DLD1 (cell line): ENCODE measurements around the gene MUC13.

Experiments used
- in situ Hi-C: cut with HindIII; loops from 2 replicates; pipeline ENCODE4 v1.10.0; 2017; ENCODE audit warnings: low sequenced_read_pairs

Gene MUC13

DNA sequence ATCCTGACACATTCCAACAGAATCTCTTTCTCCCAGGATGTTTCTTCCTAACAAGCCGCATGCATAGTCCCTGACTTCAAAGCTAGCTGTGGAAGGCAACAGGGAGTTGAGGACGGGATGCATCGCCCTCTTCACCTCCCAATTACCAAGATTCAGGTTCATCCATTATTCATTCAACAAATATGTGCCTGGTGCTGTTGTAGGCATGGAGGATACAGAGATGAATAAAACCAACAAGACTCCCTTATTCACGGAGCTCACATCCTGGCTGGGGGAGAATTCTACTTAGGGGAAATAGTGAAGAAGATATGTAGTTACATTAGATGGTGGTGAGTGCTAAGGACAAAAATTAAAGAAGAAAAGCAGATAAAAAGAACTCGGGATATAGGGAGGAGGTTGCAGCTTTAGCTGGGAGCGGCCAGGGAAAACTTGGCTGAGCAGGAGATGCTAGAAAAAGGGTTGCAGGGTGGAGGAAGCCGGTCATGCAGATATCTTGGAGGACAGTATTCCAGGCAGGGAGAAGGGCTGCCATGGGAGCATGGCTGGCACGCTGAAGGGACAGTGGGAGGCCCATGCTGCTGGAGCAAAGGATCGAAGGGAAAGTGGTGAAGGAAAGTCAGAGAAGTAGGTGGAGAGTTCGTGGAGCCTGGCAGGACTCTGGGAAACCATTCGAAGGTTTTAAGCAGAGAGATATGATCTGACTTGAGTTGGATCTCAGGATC, 52.4 kb downstream of the MUC13 start:
- in situ Hi-C loops, result loop anchor here (25.0 kb wide), 1 partner anchor 120 kb away; no protein-coding TSS in a partner anchor

DNA sequence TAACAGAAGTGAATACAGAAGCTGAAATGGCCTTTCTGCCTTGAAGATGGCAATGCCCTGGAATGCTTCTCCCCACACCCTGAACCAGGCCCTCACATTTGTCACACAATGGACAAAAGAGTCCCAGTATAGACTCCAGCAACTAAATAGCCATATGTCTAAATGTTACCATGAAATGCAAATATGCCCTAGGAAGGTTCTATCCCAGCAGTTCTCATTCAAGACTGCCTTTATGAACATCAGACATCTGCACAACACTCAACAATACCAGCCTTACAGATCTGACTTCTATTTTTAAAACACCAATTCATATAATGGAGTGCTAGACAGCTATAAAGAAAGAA, 55.2 kb downstream of the MUC13 start:
- in situ Hi-C loops, result loop anchor here (25.0 kb wide), 1 partner anchor 117 kb away; no protein-coding TSS in a partner anchor

DNA sequence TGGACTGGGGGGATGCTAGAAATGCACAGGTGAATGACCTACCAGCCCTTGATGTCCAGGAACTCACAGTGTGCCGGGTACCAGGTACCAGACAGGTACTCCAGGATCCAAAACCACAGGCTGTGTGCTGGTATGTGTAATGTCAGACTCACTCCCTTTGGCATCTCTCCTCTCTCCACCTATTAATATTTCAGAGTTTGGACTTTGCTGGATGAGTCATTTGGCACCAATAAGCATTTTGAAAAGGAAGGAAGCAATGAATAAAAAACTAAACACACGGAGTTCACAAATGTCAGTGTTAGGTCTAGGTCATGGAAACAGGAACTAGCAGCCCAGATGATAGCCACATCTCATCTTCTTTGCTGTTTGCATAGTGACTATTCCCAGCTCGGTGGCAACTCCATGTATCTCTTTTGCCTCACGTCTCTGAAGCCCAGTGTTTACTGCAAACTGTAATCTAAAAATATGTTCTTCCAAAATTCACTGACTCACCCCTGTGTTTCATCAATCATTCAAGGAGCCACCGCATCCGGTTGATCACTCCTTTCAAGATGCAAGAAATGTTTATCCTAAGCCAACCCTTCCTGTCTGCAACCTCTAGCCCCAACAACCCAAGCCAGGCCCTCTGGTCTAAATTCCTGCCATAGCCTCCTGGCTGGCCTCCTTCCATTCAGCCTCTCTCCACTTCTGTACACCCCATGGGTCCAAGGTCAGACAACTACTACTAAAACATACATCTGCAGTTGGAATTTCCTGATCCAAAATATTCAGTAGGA, 55.8 kb downstream of the MUC13 start:
- in situ Hi-C loops, result loop anchor here (25.0 kb wide), 1 partner anchor 116 kb away; no protein-coding TSS in a partner anchor

DNA sequence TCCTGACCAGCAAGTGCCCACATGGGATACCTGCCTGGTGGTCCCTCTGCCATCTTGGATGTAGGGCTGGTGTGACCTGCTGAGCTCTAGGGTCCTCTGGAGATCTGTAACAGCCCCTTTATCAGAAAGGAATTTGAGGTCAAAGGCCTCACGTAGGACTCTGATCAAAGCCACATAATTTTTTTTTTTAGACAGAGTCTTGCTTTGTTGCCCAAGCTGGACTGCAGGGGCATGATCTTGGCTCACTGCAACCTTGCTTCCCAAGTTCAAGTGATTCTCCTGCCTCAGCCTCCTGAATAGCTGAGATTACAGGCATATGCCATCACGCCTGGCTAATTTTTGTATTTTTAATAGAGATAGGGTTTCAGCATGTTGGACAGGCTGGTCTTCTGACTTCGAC, 56.9 kb downstream of the MUC13 start:
- in situ Hi-C loops, result loop anchor here (25.0 kb wide), 1 partner anchor 115 kb away; no protein-coding TSS in a partner anchor

DNA sequence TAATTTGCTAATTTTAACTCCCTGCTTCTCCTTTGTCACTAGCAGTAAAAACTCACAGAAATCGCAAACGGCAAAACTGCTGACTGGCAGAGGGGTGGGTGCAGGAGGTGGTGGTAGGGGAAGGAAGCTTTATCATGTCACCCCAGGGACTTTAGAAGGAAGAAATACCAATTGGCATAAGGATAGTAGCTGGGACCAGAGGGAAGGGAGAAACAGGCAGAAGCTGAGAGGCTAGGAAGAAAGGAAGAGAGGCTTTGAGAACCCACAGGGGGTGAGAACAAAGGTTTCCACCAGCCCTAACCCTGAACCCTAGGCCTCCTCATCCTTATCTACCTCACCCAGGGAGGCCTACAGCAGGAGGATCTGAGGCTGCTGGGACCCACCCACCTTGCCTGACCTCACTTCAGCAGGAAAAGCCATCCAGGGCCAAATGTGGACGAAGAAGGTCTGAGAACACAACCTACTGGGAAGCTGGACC, 58.1 kb downstream of the MUC13 start:
- in situ Hi-C loops, result loop anchor here (25.0 kb wide), 1 partner anchor 114 kb away; no protein-coding TSS in a partner anchor

DNA sequence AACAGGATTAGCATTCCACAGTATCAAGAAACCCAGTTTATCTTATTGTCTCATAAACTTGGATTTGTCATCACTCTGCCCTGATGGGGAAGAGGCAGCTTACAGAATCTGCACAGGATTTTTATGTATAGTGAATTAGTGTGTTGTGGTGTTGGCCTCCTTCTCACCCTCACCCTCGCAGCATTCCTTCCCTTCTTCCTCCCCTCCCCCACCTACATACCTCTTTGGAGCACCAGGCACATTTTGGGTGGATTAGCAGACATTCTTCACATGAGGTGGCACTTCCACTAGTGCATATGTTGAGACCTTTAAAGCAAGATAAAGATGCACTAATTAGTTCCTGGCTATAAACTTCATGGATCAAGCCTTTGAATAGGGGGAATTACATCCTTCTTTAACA, 61.3 kb downstream of the MUC13 start:
- in situ Hi-C loops, result no loop called here

DNA sequence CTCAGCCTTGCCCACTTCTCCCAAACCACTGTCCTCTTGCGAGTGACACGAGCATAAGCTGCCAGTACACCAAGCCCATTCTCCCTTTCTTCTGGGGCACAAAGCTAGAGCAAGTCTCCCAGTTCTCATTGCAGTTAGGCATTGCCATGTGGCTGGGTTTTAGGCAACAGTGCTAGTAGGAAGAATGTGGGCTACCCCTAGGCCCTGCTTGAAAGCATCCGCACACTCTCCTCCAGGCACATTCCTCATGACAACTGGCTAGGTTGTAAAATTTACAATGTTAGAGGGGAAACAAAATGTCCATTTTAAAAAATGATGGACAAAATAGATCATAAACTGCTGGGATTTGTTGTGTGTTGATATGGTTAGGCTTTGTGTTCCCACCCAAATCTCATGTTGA, 67.0 kb downstream of the MUC13 start:
- in situ Hi-C loops, result no loop called here

DNA sequence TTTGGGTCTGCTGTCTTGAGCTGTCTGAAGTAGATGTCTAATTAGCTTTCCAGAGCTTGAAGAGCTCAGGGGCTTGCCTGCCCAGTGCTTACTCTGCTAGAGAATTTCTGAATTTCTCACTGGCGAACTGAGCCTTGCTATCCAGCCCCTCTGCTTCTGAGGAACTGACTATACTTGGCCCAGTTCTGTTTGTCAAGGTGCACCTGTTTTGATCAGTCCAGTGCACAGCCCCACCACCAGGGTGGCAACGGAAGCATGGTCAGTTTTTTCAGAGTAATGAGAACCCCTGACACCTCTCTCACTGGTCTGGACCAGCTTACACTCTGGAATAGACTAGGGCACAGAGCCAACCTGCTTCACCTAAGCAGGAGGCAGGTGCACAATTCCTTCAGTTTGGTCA, 72.5 kb downstream of the MUC13 start:
- in situ Hi-C loops, result no loop called here

DNA sequence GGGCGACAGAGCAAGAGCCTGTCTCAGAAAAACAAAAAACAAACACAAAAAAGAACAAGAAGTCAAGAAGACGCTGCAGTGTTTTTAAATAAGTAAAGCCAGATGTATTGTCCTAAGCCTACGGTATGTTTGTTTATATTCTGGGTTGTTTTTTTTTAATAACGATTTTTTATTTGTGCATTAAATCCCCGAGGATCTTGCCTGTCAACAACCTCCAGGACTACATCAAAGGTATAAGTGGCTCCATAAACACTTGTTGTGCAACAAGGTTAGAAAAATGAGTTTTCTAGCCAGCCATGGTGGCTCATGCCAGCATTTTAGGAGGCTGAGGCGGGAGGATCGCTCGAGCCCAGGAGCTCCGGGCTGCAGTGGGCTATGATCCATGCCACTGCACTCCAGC, 73.5 kb downstream of the MUC13 start:
- in situ Hi-C loops, result no loop called here

DNA sequence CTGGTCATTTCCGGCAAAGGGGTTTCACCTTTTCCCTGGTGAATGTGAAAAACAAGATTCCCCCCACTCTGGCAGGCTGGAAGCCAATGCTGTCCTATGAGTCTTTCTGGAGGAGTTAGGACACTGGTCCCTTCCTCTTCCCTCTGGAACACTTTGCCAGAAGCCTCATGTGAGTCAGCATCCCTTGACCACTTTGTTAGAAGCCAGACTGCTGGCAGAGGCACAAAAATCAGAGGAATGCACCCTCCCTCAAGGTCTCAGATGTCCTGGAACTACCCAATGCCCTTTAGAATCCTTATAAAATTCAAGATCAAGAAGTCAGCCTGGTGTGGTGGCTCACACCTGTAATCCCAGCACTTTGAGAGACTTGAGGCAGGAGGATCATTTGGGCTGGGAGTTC, 74.0 kb downstream of the MUC13 start:
- in situ Hi-C loops, result no loop called here

DNA sequence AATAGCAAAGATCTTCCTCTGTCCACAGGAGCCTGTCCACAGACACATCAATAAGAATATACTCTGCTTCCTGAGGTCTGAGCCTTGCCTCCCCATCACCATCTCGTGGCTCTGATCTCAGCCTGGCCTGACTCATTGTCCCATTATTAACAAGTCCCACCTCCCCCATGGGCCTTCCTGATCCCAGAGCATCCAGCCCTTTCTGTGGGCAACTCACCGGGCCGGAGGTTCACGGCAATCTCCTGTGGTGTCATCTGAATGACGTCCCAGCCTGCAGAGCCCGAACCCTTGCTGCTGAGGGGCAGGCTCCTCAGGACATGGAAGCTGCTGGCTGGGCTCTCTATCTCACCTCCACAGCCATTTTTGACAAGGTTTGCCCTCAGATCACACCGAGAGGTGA, 75.5 kb downstream of the MUC13 start:
- in situ Hi-C loops, result no loop called here

DNA sequence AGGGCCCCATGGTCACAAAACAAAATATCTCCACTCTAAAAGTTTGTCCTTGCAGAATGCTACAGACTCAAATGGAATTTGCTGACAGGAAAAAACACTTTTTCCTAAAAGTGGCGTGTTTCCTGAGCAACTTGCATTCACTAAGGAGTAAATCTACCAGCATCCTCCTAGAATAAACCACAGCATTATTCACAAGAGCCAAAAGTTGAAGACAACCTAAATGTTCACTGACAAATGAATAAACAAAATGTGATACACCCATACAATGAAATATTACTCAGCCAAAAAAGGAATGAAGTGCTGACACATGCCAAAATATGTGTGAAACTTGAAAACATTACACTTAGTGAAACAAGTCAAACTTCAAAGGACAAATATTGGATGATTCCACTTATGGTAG, 76.3 kb downstream of the MUC13 start:
- in situ Hi-C loops, result no loop called here

DNA sequence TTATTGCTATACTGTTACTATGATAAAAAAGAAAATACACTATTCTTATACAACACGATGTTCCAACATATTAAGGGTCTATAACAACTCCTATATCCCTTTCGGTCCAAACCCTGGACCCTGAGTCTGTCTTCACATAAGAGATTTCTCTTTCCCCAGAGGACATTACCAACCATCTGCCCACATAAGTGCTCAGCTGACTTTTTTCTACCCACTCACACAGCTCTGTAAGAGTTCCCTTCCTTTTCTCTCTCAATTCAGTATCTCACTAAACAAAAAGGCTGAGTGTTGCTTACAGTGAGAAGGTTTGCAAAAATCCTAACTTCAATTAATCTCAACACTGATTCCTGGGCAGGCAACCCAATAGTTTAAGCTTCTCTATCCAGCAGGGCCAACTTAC, 77.9 kb downstream of the MUC13 start:
- in situ Hi-C loops, result no loop called here
